GM10248 (cell line): ENCODE data around the gene CASZ1.

Experiments used
- CTCF ChIA-PET: fragments of 300-600 bp; sonication (Branson Sonifier 250); formaldehyde crosslinking; extraction: SDS; loops from one replicate; lab custom pipeline; 2021; ENCODE audit warnings: antibody characterized with exemption; lab: Yijun Ruan, JAX
- POLR2A ChIA-PET: fragments of 350-650 bp; sonication (Branson Sonifier 250); formaldehyde crosslinking; extraction: SDS; loops from one replicate; lab custom pipeline; 2020; ENCODE audit warnings: antibody characterized with exemption; lab: Yijun Ruan, JAX
- DNase-seq: peaks from one replicate; pipeline ENCODE4 v3.0.0; 2012; ENCODE audit errors: extremely low spot score
- CTCF ChIP-seq: IDR thresholded peaks from 2 replicates; pipeline ENCODE4 v1.5.1; 2012; ENCODE audit warnings: mild to moderate bottlenecking, low read depth; ENCODE audit errors: extremely low read depth, missing control alignments, control extremely low read depth

CASZ1 gene

DNA sequence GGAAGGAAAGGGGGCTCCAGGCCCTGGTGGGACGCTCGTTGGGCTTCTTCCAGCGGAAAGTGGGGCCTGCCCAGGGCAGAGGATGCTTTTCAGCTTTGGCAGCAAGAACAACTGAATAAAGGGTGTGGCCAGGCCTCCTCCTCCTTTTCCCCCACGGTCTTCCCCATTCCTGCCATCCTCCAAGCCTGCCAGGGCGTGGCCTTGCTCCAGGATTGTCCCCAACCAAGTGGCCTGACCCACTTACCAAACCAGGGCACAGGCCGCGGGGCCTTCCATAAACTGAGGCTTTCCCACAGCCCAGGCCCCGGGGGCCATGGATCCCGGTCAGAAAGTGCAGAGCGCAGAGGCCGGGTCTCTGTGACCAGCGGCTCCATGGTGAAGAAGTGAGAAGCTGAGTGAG lies 33.6 kb downstream of the CASZ1 start:
- DNase-seq = no peak

DNA sequence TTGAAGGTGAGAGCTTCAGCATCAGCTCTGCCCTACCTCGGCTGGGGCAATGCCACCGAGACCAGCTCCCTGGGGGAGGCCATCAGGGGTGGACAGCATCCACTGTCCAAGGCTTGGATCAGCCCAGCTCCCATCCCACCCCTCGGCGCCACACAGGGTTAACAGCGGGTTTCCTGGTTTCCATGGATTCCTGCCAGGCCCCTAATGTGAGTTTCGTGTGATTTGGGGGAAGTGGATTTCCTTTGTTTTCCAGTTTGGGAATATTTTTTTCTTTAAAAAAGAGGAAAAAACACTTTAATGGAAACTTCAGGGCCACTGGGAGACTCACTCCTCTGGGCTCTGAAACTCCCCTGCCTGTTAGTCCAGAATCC lies 34.3 kb downstream of the CASZ1 start:
- CTCF ChIA-PET = no interaction called here
- no peak for DNase-seq

More for the DNA sequence above, 33.6 kb downstream of the CASZ1 start:
- POLR2A ChIA-PET = no interaction called here
- no peak for TF ChIP-seq CTCF
- CTCF ChIA-PET = no interaction called here

GRCh38 chr1:10761503-10762152 lies 34.8 kb downstream of the CASZ1 start:
- ChIA-PET POLR2A (no interaction called here), CTCF (no interaction called here)
- TF ChIP-seq CTCF = no peak
- DNase-seq = no peak

More for the DNA sequence above, 34.3 kb downstream of the CASZ1 start:
- no peak for TF ChIP-seq CTCF
- POLR2A ChIA-PET = no interaction called here

DNA sequence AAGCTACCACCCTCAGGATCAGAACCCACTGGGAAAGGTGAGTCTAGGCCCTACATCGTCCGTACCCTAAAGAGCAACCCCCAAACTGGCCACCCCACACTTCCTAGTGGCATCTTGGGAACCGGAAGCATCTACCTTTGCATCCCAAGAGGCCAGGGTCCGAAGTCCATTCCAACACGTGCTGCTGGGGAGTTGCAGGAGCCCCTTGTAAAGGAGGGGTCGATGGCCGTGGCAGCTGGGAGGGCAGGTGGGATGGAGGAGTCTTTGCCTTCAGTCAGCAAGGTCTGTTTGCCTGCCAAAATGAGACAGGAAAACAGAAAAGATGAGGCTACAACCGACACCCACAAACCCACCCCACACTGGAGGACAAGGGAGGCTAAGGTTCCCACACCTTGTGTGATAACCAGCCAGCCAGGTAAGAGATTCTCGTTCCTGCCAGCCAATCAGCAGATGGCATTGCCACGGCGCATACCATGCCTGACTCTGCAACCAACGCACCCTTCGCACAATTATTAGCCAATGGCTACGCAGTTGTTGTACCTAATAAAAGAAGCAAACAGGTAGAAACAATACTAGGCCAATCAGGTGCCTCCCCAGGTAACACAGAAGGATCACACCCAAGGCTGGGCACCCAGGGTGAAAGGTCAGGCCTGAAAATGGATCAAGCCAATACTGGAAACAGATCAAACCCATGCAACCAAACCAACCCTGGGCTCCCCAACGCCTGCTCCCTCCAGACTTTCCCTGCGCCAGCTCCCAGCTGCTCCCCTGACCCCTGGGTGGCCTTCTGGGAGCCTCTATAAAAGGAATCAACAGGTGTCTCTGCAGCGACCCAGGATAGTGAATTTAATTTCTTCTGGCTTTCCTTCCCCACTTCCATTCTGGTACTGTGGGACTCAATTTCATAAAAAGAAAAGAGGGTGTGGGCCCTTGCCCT lies 35.6 kb downstream of the CASZ1 start:
- CTCF ChIA-PET = interaction anchor here (1.5 kb wide), 1 partner anchor 12 kb away, joined by 3 read pairs; no protein-coding TSS in a partner anchor
- POLR2A ChIA-PET = no interaction called here
- no peak for TF ChIP-seq CTCF
- DNase-seq = no peak

DNA sequence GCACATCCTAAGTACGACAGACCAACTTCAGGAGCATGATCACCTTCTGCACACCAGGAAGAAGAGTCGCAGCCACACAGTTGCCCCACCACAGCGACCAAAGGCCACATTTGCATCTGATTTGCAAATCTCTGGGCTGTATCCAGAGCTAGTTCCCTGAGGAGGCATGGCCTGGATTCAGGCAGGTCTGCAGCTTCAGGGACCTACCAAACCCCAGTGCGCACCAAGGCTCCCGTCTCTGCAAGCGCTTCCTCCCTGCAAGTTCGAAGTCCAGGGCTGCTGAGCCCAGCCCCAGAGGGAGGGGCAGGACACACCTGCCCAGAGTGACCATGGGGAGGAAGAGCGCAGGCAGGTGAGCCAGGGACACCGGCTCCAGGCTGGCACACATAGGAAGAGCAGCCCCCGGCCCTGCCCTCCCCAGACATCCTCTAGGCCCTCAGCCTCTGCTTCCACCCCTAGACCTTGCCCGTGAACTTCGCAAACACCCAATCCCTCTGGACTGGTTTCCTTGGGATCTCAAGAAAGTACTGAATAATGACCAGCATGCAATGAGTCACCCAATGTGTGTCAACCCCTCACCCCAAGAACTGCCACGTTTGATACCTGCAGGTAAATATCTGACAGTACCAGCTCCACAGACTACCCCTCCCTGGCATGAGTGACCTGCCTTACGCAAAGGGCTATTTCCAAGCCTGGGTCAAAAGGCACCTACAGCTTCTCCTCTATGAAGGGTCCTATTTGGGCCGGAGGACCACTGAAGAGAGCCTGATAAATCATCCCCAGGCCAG lies 36.8 kb downstream of the CASZ1 start:
- no peak for TF ChIP-seq CTCF
- no peak for DNase-seq
- ChIA-PET CTCF (interaction anchor here (1.5 kb wide), 1 partner anchor 13 kb away, joined by 3 read pairs; no protein-coding TSS in a partner anchor), POLR2A (no interaction called here)

DNA sequence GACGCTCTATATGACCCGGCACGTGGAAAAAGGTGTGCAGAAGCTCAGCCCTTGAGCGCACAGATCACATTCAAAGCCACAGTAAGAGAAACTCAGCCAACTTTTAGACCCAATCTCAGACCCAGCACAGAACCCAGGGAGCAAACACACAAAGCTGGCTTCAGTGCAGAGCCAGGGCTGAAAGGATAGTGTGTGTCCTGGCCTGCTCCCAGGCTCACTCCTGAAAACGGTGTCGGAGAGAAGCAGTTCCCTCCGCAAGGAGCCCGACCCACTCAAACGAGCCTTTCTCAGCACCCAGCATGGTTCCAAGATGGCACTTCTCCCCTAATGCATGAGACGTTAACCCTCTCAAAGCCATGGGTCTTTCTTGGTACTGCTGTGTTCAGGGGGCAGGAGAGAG lies 39.6 kb downstream of the CASZ1 start:
- no peak for TF ChIP-seq CTCF
- no peak for DNase-seq
- ChIA-PET POLR2A (no interaction called here), CTCF (no interaction called here)
